ENCODE measurements around the gene ASCL5. TPM values are rescaled to one million over a fixed set of nuclear protein-coding genes. Genes with fewer than 3 reads are reported as not detected.

ASCL5 gene
- total and polyA plus RNA-seq, 10 of the 15 experiments (the other 5 are each of a cell fraction or from before 2014, with no cell fraction given) = 0.04 TPM; not detected in 9

GRCh38 chr1:201172999-201173610, 46.1 kb upstream of the ASCL5 start (continued):
- TF ChIP-seq ZBTB40 (IDR thresholded peaks at IDR 0.05; ENCODE audit: borderline replicate concordance) = no peak
- no peak for TF ChIP-seq ETV6 (conservative IDR thresholded peaks at IDR 0.05 in 1 of 2, IDR thresholded peaks at IDR 0.05 in 1 of 2; ENCODE audit: borderline replicate concordance in 1 of 2, low read depth in 1 of 2)

- POLR2A ChIA-PET = no interaction called here
- Histone ChIP-seq H3K4me1 (ENCODE audit: control insufficient read depth, insufficient read depth, low read length) (peaks cover 7% of the 10 kb centered on the region), H3K9me3 (replicated peaks; ENCODE audit: control insufficient read depth, insufficient read depth, low read length) (no peaks in the 10 kb centered on the region)
- TF ChIP-seq SIN3A (IDR thresholded peaks at IDR 0.05; ENCODE audit: low read depth, low read length) = no peak
- TF ChIP-seq USF1 (IDR thresholded peaks at IDR 0.05; ENCODE audit: borderline replicate concordance, extremely low read length, insufficient read depth, low read depth, low read length) = no peak
- TF ChIP-seq STAT3 (IDR thresholded peaks at IDR 0.05; ENCODE audit: low read depth, low read length) = no peak
- no peak for TF ChIP-seq ZNF384 (IDR thresholded peaks at IDR 0.05; ENCODE audit: borderline replicate concordance, low read depth, low read length)
- TF ChIP-seq BMI1 (IDR thresholded peaks at IDR 0.05; ENCODE audit: borderline replicate concordance) = no peak
- no peak for TF ChIP-seq PAX8 (IDR thresholded peaks at IDR 0.05)
- no peak for TF ChIP-seq ZNF687 (IDR thresholded peaks at IDR 0.05)
- TF ChIP-seq TAF1 (IDR thresholded peaks at IDR 0.05; ENCODE audit: borderline replicate concordance, low read depth, low read length) = no peak
- TF ChIP-seq NR2C1 (IDR thresholded peaks at IDR 0.05) = no peak
- no peak for TF ChIP-seq RELA (IDR thresholded peaks at IDR 0.05; ENCODE audit: borderline replicate concordance, partially characterized antibody)
- no peak for TF ChIP-seq IRF4 (IDR thresholded peaks at IDR 0.05; ENCODE audit: low read depth, low read length)
- no peak for TF ChIP-seq SP1 (IDR thresholded peaks at IDR 0.05; ENCODE audit: low read depth, low read length)
Measured at GRCh38 chr1:201172326-201172725, 45.3 kb upstream of the ASCL5 start.

More at GRCh38 chr1:201172326-201172725, 45.3 kb upstream of the ASCL5 start:
- Histone ChIP-seq H3K27me3 (replicated peaks in 1 of 2; ENCODE audit: control insufficient read depth in 2 of 2, insufficient read depth in 2 of 2, low read length in 1 of 2) (no peaks in the 10 kb centered on the region; a peak in 2 of 4 replicates), H3K4me2 (ENCODE audit: control insufficient read depth, insufficient read depth) (no peak overlapping the region), H3K4me3 (no peak overlapping the region), H3K36me3 (ENCODE audit: control insufficient read depth in 2 of 2, insufficient read depth in 2 of 2, low read length in 1 of 2) (no peaks in the 10 kb centered on the region), H2AFZ (ENCODE audit: control insufficient read depth, low read depth, low read length) (no peak overlapping the region), H3K9ac (ENCODE audit: control insufficient read depth, insufficient read depth, low read length) (no peak overlapping the region), H3K79me2 (ENCODE audit: control insufficient read depth, insufficient read depth, low read length) (no peaks in the 10 kb centered on the region), H3K27ac (ENCODE audit: control insufficient read depth, insufficient read depth) (no peak overlapping the region), H4K20me1 (ENCODE audit: control insufficient read depth, insufficient read depth) (no peaks in the 10 kb centered on the region)
- in situ Hi-C loops (cut with MboI) = no loop called here
- intact Hi-C loops (cut with micrococcal nuclease; ENCODE audit: unreplicated experiment) = no loop called here
- no TSS peak for BruUV-seq (replicated peaks)
- ChIA-PET RAD21 (ENCODE audit: unreplicated experiment) (interaction anchor here (1.2 kb wide), 1 partner anchor 50 kb away, joined by 3 read pairs; no protein-coding TSS in a partner anchor), SMC1A (ENCODE audit: uncharacterized antibody, unreplicated experiment) (no interaction called here), CTCF (no interaction called here)
- 60% methylated on average over 4 of the region's 4 CpGs for WGBS (ENCODE audit: insufficient coverage, insufficient replicate concordance, low lambda C conversion rate, missing lambda C conversion rate)
- ATAC-seq (no peak), FAIRE-seq (no peak), DNase-seq (ENCODE audit: low read depth, low spot score) (no peak)
